Mesenteric fat pad (tissue), 1 donor: ENCODE results near the gene ZNF169. TPM values are rescaled to one million over a fixed set of nuclear protein-coding genes. Genes with fewer than 3 reads are reported as not detected.
"Not testable (repeated sequence)": the region's sequence is repeated elsewhere in the genome, so short reads cannot be mapped to it uniquely, and the experiment has no call there.

Experiments used
- DNase-seq: peaks from one replicate; pipeline ENCODE4 v3.0.0-alpha.2; 2020; ENCODE audit warnings: low spot score
- total RNA-seq: library from RNA; stranded (reverse); fragmentation: NEBNext Ultra II Directional; extraction: Animal tissue kit (Norgen Biotek cat#: 25700); gene quantifications from one replicate; pipeline ENCODE4 v1.2.1, GENCODE V29; 2021
- donor health status: DM: yes; HTN: yes; CAD: no.

The ZNF169 gene
- total RNA-seq, 1 donor from 2014 or later = 4.6 TPM

GRCh38 chr9:94286116-94286515 lies 27.0 kb downstream of the ZNF169 start:
- DNase-seq = no peak

DNA sequence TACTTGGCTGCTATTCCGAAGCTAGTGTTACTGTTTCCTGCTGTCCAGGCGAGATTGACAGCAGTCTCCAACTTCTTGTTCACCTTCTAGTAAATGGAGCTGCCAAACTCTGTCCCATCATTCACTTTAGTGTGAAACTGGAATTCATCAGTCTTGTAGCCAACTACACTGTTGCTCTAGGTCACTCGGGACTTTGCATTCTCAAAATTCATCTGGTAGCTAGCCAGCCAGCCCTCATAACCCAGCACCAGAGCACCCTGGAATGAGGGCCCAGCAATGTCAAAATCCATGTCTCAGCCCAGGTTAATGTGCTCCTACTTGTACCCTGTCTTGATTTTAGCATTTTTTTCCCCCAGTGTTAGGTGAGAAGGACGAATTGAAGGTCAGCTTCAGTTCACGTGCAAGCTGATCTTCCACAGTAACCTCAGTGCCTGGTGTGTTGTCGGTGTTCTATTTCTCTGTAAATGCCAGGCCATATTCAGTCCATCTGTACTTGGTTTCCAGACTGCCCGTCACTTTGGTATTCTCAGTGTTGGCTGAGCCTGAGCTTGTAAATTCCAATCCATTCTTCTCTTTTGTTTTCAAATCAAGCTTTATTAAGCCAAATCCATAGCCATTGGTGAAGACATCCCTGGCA lies 28.9 kb downstream of the ZNF169 start:
- no peak for DNase-seq

GRCh38 chr9:94289691-94290090 lies 30.6 kb downstream of the ZNF169 start:
- no peak for DNase-seq

GRCh38 chr9:94298949-94299599 lies 40.0 kb downstream of the ZNF169 start:
- DNase-seq = no peak

DNA sequence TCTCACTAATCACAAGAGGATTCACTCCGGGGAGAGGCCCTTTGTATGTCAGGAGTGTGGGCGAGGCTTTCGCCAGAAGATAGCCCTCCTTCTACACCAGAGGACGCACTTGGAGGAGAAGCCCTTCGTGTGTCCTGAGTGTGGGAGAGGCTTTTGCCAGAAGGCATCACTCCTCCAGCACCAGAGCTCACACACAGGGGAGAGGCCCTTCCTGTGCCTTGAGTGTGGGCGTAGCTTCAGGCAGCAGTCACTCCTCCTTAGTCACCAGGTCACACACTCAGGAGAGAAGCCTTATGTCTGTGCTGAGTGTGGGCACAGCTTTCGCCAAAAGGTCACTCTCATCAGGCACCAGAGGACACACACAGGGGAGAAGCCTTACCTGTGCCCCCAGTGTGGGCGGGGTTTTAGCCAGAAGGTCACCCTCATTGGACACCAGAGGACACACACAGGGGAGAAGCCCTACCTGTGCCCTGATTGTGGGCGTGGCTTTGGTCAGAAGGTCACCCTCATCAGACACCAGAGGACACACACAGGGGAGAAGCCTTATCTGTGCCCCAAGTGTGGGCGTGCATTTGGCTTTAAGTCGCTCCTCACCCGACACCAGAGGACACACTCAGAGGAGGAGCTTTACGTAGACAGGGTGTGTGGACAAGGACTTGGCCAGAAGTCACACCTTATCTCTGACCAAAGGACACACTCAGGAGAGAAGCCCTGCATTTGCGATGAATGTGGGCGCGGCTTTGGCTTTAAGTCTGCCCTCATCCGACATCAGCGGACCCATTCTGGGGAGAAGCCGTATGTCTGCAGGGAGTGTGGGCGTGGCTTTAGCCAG lies 41.6 kb downstream of the ZNF169 start:
- no peak for DNase-seq

- DNase-seq = no peak
These were observed 42.5 kb downstream of the ZNF169 start for GRCh38 chr9:94301583-94301982.

DNA sequence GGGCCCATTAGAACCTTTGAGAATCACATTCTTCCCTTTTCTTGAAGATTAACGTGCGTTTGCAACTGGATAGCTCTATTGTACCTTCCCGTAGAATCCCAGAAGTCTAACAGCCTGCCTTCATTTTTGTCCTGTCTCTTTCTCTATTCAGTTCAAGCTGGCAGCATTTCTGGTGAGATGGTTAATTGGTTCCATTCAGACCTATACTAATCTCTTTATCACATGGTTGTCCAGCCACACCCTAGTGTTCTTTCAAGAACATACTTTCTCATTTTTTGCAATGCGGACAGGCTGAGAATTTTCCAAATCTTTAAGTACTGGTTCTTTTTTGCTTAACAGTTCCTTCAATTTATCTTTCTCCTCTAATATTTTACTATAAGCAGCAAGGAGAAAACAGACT lies 43.3 kb downstream of the ZNF169 start:
- DNase-seq = no peak

DNA sequence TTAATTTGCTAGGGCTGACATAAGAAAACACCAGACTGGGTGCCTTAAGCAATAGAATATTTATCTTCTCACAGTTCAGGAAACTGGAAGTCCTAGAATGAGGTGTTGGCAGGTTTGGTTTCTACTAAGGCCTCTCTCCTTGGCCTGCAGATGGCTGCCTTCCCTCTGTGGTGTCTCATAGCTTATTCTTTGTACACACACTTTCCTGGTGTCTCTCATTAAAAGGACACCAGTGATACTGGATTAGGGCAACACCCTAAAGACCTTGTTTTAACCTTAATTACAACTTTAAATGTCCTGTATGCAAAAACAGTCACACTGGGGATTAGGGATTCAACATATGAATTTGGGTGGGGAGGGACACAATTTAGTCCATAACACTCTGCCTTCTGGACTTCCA lies 44.2 kb downstream of the ZNF169 start:
- no peak for DNase-seq

DNA sequence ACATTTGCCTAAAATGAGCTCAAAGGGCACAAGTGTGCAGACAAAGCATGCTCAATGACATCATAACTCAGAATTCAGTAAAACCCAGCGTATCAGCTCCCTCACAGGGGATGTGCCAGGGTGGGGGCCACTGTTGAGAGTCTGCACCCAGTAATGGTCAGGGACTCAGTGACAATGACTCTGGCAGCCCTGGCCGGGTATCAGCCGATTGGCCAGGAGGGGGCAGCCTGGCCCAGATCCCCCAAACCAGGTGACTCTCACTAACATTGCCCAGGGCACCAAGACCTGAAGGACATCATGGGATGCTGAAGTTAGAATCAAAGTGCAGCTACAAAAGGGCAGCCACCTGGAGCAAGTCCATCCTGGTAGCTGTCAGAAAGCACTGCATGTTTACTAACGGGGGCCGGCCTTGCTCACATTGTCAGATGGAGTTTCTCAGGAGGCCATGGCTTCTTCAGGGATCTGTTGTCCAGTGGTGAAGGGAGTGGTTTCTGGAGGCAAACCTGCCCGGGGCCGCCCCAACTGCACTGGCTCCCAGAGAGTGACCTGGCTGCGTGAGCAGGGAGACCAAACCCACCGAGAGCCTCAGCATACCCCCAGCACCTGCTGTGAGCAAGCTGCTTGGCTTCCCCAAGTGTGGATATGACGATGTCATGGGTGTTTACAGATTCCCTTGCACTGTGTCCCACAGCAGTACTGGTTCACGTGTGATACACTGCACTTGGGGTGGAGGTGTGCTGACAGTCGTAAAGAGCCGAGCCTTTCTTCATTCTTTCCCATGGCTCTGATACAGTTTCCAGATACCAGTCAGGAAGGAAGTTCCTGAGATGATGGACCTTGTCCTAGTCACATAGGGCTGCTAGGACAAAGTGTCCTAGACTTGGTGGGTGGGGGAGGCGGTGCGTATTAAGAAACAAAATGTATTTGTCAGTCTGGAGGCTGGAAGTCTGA lies 56.2 kb downstream of the ZNF169 start:
- not testable (repeated sequence) for DNase-seq

DNA sequence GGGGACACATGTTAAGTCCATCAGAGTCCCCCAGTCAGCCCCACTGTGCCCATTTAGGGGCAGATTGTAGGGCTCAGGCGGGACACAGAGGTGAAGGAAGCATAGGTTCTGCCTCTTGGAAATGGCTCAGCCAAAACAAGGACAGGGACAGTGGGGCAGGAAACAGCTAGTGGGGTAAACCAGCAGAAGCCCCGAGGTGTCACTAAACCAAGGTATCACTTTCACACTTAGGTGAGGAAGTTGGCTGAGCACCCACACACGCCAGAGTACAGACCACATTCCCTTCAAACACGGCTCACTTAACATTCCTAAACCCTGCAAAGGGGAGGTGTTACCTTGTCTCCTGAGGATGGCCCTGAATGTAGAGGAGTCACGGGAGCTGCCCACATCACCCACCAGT lies 57.1 kb downstream of the ZNF169 start:
- not testable (repeated sequence) for DNase-seq

GRCh38 chr9:94317949-94318657 lies 59.0 kb downstream of the ZNF169 start:
- DNase-seq = not testable (repeated sequence)

DNA sequence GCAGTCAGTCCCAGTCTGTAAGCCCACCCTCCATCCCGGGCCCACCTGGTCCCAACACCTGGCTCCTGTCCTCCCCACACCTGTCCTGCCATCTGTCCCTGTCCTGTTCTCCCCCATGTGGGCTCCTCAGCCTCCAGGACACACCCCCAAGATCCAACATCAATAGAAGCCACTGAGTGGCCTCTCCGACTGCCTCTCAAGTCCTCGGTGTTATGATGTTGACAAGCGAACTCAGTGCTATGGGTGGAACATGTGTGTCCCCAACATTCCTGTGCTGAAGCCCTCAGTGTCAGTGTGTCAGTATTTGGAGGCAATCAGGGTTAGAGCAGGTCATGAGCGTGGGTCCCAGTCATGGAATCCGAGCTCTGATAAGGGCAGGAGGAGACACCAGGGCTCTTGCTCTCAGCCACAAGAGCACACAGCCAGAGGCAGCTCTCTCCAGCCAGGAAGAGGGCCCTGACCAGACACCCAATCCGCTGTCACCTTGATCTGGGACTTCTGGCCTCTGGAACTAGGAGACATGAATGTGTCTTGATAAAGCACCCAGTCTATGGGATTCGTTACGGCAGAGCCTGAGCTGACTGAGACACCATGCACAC lies 63.3 kb downstream of the ZNF169 start:
- DNase-seq = not testable (repeated sequence)

DNA sequence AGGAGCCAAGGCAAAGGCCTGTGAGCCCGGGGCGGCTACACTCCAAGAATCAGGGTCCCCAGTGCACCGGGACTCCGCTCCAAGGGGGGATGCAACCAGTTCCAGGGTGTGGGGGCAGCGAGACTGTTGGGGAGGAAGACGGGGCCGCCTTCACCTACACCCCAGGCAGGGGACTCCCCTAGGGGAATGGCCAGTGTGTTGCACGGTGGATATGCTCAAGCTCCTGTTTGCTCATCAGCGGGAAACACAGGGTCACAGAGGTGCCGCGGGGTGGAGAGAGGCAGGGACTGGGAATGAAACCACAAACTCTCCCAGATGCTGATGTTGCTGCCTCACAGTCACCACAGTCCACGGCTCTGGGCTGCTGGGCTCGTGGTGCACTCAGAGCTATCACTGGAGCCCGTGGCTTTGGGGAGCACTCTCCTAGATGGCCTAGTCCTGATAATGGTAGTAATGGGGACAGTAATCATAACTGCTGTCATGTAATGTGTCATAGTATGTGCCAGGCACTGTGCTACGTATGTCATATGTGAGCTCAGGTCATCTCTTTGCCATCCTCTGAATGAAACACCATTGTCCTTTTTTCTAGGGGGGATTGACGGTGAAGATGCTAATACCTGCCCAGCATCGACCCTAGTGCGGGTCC lies 64.2 kb downstream of the ZNF169 start:
- not testable (repeated sequence) for DNase-seq

- DNase-seq = not testable (repeated sequence)
These were observed 66.5 kb downstream of the ZNF169 start for GRCh38 chr9:94325583-94325982.

DNA sequence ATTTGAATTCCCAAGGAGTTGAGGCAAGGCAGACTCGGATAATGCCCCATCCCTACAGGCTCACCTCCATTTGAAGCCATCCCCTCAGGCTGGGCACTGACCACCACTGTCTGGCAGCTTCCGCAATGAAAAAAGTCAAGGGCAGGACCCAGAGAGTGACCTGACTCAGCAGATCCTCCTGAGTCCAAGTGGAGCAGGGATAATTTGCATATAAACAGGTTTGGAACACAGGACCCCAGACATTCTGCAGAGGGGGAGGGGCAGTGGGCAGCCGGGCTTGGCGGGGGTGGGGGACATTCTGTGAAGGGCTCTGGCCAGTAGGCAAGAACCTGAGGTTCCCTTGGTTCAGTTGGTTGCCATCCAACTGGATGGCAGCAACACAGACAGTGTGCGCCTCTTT lies 69.4 kb downstream of the ZNF169 start, which contains the start of gene NUTM2F:
Gene NUTM2F (minus strand): TSS at position 101 of the 400 bp plus-strand sequence. CDS start 21 bp downstream, at position 80.
- not testable (repeated sequence) for DNase-seq

- DNase-seq = not testable (repeated sequence)
These were observed 77.3 kb downstream of the ZNF169 start for GRCh38 chr9:94336445-94336844.

DNA sequence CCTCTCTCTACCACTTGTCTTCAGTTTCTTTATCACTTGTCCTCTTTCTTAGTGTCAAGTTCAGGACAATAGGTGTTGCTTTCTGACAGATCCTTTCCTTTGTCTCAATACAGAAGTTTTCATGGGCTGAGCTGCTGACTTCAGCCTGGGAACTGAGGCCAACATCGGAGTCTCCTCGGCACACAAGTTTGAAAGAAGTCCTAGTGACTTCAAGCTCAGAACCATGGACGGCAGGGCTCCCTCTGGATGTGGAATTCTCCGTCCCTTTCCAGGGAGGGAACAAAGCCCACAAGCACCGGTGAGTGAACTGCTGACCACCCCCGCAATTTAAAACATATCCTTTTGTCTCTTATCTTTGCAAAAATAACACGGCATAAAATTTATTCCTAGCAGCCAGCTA lies 79.6 kb downstream of the ZNF169 start:
- not testable (repeated sequence) for DNase-seq

DNA sequence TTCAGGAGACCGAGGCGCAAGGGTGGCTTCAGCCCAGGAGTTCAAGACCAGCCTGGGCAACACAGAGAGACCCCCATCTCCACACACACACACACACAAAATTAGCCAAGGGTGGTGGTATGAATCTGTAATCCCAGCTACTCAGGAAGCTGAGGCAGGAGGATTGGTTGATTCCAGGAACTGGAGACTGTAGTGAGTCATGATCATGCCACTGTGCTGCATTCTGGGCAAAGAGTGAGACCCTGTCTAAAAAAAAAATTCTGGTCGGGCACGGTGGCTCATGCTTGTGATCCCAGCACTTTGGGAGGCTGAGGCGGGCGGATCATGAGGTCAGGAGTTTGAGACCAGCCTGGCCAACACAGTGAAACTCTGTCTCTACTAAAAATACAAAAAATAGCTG lies 80.6 kb downstream of the ZNF169 start:
- not testable (repeated sequence) for DNase-seq

DNA sequence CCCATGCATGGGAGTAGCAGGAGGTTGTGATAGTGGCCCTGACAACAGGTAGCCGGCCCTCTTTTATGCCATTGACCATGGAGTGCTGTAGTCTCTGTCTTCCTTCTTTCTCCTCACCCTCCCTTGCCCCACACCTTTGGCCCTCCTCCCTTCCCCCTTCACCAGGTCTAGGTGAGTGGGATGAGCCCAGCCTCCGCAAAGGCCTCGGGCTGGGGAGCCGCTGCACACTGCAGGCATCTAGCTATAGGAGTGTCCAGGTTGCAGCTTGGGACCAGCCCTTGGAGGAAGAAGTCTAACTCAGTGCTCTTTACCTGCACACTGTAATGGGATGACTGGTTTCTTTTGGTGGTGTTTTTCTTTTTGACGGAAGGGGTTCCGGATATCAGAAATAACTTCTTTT lies 81.7 kb downstream of the ZNF169 start:
- DNase-seq = not testable (repeated sequence)
